ENCODE measurements around the gene RUNX2. TPM values are rescaled to one million over a fixed set of nuclear protein-coding genes. Genes with fewer than 3 reads are reported as not detected.

Gene RUNX2
- total and polyA plus RNA-seq, 4 donors = 0.09 to 1.5 (median 0.75) TPM

Other genes starting within 250 kb of the RUNX2 start
- gene SUPT3H, start 49.6 kb downstream of the RUNX2 start, total RNA-seq = 1 to 10 TPM; 1.7 to 4.8 TPM
- gene SUPT3H, start 49.6 kb downstream of the RUNX2 start, polyA plus RNA-seq = 1 to 10 TPM in 1 of 2 donors, under 1 TPM in 1; 0.85 to 3.1 TPM

Data from liver (tissue), 4 donors.